Gastroesophageal sphincter (tissue), 3 donors: ENCODE measurements around the gene SOX9.

Experiments
- POLR2AphosphoS5 ChIP-seq: sonication (generic); formaldehyde crosslinking; IDR thresholded peaks from one replicate; pipeline ENCODE4 v1.6.1; 2017; ENCODE audit warnings: antibody characterized with exemption
- TF ChIP-seq, protein P1 (sequence below), 4 experiments: fragments of 200-600 bp in 2 of 4; fragments of 450-650 bp in 2 of 4; sonication (generic) in 1 of 4; IDR thresholded peaks; one replicate each; pipeline ENCODE4 v1.5.1; 2017 to 2019; ENCODE audit warnings: antibody characterized with exemption in 4 of 4, mild to moderate bottlenecking in 2 of 4, moderate library complexity in 2 of 4

- TF ChIP-seq, protein P1, sequence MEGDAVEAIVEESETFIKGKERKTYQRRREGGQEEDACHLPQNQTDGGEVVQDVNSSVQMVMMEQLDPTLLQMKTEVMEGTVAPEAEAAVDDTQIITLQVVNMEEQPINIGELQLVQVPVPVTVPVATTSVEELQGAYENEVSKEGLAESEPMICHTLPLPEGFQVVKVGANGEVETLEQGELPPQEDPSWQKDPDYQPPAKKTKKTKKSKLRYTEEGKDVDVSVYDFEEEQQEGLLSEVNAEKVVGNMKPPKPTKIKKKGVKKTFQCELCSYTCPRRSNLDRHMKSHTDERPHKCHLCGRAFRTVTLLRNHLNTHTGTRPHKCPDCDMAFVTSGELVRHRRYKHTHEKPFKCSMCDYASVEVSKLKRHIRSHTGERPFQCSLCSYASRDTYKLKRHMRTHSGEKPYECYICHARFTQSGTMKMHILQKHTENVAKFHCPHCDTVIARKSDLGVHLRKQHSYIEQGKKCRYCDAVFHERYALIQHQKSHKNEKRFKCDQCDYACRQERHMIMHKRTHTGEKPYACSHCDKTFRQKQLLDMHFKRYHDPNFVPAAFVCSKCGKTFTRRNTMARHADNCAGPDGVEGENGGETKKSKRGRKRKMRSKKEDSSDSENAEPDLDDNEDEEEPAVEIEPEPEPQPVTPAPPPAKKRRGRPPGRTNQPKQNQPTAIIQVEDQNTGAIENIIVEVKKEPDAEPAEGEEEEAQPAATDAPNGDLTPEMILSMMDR (IDR thresholded peaks at IDR 0.05), result no peak
- TF ChIP-seq POLR2AphosphoS5, result no peak
Observed at GRCh38 chr17:72122765-72123529, 2.1 kb downstream of the SOX9 start.
